HG02678 (cell line): ENCODE data around the gene SIRT5.

ENCODE experiments used
- ATAC-seq: cut with Tn5 transposase; IDR thresholded peaks from one replicate; pipeline ENCODE4 v1.9.1; 2021; ENCODE audit warnings: mild to moderate bottlenecking, moderate library complexity; ENCODE audit not compliant: unreplicated experiment

The SIRT5 gene

DNA sequence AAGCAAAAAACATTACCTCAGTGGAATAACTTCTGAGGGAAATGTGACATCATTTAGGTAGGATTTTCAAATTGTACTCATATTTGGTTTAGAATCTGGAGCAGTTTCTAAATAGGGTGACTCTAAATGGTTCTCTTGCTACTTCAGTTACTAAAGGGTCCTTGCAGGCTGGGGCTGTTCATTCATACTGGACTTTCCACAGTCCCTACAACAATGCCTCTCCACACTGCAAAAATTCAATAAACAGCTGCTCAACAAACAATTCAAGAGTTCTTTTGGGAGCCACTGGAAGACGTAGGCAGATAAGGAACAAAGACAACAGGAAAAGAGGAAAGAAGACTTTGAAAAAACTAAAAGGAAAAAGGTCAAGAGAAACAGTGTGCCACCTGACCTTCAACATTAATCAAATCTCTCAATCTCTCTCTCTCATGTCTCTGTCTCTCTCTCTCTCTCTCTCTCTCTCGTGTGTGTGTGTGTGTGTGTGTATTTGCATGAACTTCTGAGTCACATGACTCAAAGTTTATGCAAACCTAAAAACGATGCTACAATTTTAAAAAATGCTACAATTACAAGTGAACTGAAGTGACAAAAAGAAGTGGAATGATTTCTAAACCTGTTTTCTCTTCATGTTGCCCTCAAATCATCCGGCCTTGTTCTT lies 55.2 kb downstream of the SIRT5 start:
- ATAC-seq, result no peak

DNA sequence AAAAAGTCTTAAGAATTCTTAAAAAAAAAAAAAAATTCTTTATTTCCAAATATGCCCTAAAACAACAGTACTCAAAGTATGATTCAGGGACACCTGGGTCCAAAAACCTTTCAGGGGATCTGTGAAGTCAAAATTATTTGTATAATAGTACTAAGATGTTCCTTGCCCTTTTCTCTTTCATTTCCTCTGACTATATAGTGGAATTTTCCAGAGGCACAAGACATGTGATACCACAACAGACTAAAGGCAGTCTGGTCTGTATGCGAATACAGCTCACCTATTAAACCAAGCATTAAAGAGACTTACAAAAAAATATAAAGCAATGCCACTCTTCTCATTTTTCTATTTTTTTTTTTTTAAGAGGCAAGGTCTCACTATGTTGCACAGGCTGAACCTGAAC lies 56.1 kb downstream of the SIRT5 start:
- ATAC-seq, result no peak

DNA sequence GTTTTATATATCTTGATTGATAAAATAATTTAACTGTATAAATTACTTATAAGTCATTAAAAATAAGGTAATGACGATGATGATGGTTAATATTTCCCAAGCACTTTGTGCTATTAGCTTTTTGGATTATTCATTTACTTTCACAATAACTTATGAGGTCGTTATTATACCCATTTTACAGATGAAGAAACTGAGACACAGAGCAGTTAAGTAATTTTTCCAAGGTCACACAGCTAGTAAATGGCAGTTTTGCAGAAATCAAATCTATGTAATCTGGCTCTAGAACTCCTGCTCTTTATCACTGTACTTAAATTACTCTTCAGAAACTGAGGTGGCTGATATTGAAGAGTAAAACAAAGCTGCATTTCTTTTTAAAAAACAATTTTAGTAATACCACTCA lies 58.9 kb downstream of the SIRT5 start:
- no peak for ATAC-seq

DNA sequence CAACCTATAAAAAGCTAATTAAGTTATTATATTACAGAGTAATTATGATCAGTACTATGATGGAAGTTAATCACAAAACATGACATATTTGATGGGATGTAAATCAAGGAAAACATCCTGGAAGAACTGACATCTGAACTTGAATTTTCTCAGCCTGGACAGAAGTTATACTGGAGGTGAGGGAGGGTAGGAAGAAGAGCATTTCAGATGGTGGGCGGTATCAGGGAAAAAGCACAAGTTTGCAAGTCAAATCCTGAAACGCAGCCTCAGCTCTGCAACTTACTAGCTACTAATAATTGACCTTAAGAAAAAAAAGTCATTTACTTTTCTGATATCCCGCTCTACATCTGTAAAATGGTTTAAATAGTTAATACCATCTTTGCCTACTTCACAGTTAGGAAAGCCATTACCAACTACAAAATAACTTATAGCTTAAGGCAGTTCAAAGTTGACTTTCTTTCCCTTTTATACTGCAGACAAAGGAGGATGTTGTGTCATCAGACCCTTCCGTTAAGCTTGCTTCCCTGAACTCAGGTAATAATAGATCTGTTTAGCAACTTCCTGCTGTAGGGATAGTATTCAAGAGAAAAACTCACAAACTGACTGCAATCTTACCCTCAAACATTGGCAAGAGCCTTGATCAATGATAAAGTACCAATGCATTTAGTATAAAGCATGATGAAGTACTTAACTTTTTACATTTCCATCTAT lies 61.7 kb downstream of the SIRT5 start:
- ATAC-seq, result no peak

DNA sequence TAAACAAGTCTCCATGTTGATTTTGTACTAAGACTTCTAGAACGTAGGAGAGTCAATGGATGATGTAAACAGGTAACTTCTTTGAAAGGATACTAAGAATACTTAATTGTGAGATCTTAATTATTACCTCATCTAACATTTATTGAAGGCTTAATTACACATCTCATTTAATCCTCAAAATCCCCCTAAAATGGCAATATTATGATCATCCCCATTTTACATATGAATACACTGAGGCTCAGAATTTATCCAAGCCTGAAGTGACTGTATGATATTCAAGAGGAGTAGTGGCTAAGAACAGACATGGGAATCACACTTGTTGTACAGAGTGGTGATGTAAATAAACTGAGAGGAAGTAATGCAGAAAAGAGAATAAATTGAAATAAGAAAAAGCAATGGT lies 63.6 kb downstream of the SIRT5 start:
- no peak for ATAC-seq

DNA sequence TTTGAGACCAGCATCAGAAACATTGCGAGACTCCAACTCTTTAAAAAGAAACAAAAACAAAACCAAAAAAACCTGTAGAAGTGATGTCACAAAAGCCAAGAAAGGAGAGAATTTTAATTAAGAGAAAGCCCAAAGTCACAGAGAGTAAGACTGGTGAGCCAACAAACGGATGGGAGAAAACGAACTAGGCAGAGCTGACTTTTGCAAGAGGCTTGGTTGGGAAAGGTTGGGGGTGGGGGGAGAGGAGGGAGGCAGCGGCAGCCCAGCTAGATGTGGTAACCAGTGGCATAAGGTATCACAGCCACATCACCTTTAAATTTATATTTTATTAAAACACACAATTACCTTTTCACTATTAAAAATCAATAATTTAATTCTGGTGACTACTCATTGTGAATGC lies 64.2 kb downstream of the SIRT5 start:
- no peak for ATAC-seq

DNA sequence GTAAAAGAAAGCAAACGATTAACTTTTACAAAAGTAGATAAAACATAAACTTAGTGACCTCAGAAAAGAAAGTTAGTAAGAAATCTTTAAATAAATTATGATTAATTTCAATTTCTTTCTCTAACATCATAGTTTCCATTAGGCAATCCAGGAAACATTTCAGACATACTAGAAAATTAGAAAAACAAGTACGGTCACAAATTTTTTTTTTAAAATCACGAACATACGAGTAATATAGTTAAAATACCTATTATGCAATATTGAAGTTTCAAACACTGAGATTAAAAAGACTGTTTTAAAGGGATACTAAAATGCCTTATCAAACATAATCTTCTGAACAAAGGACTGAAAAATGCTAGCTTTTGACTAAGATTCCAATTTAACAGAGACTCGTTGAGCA lies 66.9 kb downstream of the SIRT5 start:
- no peak for ATAC-seq

DNA sequence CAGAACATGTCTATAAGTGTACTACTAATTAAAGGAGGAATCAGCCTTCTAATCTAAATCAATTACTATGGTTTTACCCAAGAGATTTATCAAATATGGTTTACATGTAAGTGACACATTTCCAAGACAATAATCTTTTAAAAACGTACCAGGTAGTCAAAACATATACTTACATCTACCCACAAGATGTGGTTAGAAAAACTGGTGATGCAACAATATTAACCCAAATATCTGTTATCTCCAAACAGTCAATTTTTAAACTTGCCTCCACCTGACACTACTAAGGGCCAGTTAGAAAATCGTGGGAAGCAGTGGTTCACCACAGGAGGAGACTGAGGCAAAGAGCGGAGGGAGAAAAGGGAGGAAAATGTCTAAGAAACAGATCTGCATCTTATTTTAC lies 68.7 kb downstream of the SIRT5 start:
- ATAC-seq, result no peak

DNA sequence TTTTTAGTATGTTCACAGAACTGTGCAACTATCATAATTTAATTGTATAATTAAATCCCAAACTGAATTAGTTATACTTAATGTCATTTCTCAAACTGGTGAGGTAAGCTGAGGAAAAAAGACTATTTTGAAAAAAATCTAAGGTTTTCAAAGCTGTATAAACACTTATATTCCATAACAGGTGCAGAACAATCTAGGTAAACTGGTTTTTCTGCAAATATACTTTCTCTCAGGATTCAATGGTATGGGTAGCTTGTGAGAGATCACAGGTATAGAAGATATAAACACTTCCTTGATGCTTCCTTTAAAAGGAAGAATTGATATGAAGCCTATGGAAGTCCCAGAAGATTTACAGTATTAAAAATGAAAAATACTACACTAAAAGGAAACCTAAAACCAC lies 74.4 kb downstream of the SIRT5 start:
- ATAC-seq, result no peak

DNA sequence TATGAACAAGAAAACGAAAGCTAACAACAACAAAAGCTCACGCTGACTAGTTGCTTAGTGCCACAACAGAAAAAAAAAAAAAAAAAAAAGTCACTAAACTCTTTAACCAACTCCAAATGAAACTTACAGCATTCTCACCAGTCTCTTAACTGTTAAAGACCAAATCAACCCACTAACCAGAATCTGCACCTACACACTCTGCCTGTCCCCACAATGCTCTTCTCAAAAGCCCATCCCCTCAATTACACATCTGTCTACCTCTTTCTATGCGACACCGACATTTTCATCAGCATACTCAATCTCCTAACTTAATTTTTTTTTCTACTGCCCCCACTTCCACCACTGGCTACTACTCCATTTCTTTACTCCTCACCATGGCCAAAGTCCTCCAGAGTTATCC lies 75.0 kb downstream of the SIRT5 start:
- ATAC-seq, result no peak

DNA sequence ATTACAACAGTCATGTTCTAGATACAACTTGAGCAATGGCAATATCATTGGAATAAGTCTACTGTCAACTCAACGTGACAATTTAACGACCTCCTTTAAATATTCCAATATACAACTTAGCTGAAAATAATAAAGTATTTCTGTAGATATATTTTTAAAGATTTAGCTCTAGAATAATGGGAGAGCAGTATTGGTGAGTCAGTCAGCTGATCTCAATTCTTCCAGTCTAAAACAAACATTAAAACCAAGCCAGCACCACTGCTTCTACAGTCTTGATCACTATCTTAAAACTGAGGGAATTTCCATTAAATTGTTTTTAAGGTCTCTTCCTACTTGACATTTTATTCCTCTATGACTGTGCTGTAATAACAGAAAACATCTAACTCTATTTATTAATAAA lies 78.9 kb downstream of the SIRT5 start:
- no peak for ATAC-seq

DNA sequence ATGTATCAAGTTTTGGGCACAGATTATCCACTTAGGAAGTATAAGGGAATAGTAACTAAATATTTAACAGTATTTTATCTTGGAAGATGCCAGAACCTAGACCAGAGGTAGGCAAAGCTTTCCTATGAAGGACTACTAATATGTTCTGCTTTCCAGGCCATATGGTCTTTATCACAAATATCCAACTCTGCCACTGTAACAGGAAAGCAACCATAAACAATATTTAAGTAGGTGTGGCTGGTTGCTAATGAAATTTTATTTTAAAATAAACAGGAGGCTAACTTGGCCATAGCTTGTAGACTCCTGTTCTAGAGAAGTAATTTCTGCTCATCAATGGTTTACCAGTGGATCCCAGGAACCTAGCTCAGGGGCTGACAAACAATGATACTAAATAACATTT lies 80.1 kb downstream of the SIRT5 start:
- ATAC-seq, result no peak

DNA sequence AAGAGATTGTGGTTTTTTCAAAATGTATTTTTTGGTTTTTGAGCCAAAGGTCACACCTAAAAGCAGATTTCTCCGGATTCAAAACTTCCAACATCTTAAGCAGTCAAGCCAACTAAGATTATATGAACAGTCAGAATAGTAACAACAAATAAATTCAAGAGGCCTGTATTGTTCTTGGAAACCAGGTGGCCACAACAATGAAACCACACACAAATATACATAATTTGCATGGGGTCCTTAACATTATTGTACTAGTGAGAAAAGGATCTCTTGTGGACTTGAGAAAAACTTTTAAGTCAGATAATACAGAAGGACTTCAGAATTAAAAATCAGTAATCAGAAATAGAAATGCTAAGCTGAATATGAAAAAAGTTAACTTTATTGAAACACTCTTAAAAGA lies 81.3 kb downstream of the SIRT5 start:
- no peak for ATAC-seq

DNA sequence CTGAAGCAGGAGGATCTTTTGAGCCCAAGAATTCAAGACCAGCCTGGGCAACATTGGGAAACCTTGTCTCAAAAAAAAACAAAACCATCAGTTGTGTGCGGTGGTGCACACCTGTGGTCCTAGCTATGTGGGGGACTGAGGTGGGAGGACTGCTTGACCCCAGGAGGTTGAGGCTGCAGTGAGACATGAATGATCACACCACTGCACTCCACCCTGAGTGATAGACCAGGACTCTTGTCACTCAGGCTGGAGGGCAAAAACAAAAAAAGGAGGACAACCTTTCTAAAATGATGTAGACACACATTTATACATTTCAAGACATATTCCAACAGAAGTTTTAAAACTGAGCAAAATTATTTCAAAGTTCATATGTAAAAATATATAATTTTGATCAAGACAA lies 85.9 kb downstream of the SIRT5 start:
- ATAC-seq, result no peak

DNA sequence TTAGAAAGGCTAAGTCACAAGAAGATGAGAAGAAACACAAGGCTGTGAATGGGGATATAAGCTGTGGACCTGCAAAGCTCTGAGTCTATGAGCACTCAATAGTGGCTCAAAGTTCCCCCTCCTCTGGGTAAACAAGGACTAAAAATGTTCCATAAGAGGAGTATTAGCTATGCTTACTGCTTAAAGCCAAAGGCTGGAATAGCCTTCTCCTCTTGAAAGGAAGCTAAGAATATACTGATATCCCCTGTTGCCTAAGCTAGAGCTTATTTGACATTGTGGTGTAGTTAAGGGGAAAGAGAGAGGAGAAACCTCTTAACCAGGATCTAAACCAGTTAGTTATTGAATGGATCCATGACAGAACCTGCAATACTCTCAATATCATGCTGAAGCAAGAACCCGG lies 86.5 kb downstream of the SIRT5 start:
- no peak for ATAC-seq

DNA sequence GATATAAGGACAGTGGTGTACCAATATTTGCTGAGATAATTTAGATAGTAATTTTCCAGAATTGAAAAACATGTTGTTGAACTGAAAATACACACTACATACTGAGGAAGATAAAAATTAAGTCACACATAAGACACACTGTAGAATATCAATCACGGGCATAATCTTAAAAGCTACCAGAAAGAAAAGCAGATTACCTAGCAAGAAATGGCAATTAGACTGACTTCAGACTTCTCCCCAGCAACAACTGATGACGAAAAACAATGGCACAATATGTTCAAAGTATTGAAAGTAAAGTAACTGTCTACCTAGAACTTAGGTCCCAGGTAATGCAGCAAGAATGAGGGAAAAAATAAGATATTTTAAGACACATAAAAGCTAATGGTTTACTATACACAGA lies 87.2 kb downstream of the SIRT5 start:
- ATAC-seq, result no peak

DNA sequence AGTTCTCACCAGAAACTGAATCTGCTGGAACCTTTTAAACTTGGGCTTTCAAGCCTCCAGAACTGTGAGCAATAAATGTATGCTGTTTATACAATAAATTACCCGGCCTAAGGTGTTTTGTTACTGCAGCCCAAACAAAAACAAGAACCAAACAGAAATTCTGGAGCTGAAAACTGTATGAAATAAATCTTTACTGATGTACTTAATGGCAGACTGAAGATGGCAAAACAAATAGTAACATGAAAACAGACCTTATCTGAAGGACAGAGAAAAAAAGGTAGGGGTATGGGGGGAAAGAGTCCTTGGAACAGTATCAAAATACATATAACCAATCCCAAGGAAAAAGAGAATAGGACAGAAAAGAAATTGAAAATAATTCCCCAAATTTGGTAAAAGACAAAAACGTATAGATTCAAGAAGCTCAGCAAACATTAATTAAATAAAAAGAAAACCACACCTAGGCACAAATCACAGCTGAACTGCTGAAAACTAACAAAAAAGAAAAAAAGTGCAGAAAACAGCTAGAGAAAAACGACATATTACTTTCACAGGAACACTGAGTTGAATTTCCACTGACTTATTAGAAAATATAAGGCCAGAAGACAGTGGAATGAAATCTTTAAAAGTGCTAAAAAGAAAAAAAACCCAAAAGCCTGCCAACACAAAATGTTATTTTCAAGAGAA lies 88.4 kb downstream of the SIRT5 start:
- no peak for ATAC-seq

DNA sequence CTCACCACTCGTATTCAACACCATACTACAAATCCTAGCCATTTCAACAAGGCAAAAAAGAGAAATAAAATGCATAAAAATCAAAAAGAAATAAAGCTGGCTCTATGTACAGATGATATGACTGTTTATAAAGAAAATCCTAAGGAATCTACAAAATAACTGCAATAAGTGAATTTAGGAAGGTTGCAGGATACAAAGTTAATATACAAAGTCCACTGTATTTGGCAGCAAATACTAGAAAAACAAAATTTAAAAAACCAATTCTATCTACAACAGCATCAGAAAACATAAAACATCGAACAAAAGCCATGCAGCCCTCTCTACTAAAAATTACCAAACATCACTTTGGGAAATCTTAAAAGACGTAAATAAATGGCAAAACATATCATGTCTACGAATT lies 89.6 kb downstream of the SIRT5 start:
- ATAC-seq, result no peak
